Spleen (tissue), 11 donors: Measurements from ENCODE around the gene RYR3. TPM values are rescaled to one million over a fixed set of nuclear protein-coding genes. Genes with fewer than 3 reads are reported as not detected.

Source experiments
- DNase-seq: peaks from one replicate; pipeline ENCODE4 v3.0.0-alpha.2; 2020
- H3K27ac ChIP-seq, 8 donors: fragments of 200-600 bp; sonication (generic) in 7 of 8; 1 replicate in 4 of 8; 2 replicates in 4 of 8; pipeline versions ENCODE4 v1.5.0 to v1.8.0; 2016 to 2021; ENCODE audit warnings: inconsistent platforms in 4 of 8, mild to moderate bottlenecking in 4 of 8, moderate library complexity in 1 of 8
- H3K27me3 ChIP-seq, 7 donors: fragments of 200-600 bp; sonication (generic) in 6 of 7; replicated peaks in 1 of 7; 1 replicate in 4 of 7; 2 replicates in 3 of 7; pipeline versions ENCODE4 v1.5.0 to v1.8.0; 2016 to 2021; ENCODE audit warnings: inconsistent platforms in 3 of 7, mild to moderate bottlenecking in 1 of 7
- H3K36me3 ChIP-seq, 6 donors: fragments of 200-600 bp; sonication (generic) in 5 of 6; 1 replicate in 4 of 6; 2 replicates in 2 of 6; pipeline versions ENCODE4 v1.5.0 to v1.8.0; 2016 to 2021; ENCODE audit warnings: inconsistent platforms in 2 of 6
- H3K4me1 ChIP-seq, 6 donors: fragments of 200-600 bp; sonication (generic) in 5 of 6; 1 replicate in 3 of 6; 2 replicates in 3 of 6; pipeline versions ENCODE4 v1.5.0 to v1.8.0; 2016 to 2021; ENCODE audit warnings: inconsistent platforms in 3 of 6
- H3K4me3 ChIP-seq, 8 donors: fragments of 200-600 bp; sonication (generic) in 7 of 8; 1 replicate in 4 of 8; 2 replicates in 4 of 8; pipeline versions ENCODE4 v1.5.0 to v1.8.0; 2016 to 2021; ENCODE audit warnings: inconsistent platforms in 4 of 8, mild to moderate bottlenecking in 4 of 8, moderate library complexity in 2 of 8
- H3K9me3 ChIP-seq, 8 donors: fragments of 200-600 bp; sonication (generic) in 7 of 8; 1 replicate in 4 of 8; 2 replicates in 4 of 8; pipeline versions ENCODE4 v1.5.0 to v1.8.0; 2016 to 2021; ENCODE audit warnings: inconsistent platforms in 4 of 8
- CTCF ChIP-seq, 11 experiments: fragments of 200-600 bp in 7 of 11; fragments of 450-650 bp in 4 of 11; sonication (generic) in 4 of 11; IDR thresholded peaks in 8 of 11; conservative IDR thresholded peaks in 3 of 11; 1 replicate in 7 of 11; 2 replicates in 4 of 11; pipeline versions ENCODE4 v1.4.0 to v1.8.0; 2016 to 2021; ENCODE audit warnings: antibody characterized with exemption in 11 of 11, inconsistent platforms in 4 of 11, mild to moderate bottlenecking in 1 of 11
- POLR2A ChIP-seq, 3 donors: fragments of 450-650 bp; IDR thresholded peaks; one replicate each; pipeline ENCODE4 v1.5.1; 2017; ENCODE audit warnings: antibody characterized with exemption in 3 of 3, mild to moderate bottlenecking in 1 of 3
- POLR2AphosphoS5 ChIP-seq, 3 donors: sonication (generic); formaldehyde crosslinking; IDR thresholded peaks; one replicate each; pipeline ENCODE4 v1.5.1; 2017; ENCODE audit warnings: antibody characterized with exemption in 3 of 3
- WGBS, 5 donors: extraction: QIAGEN DNeasy Blood & Tissue Kit in 3 of 5; methylation state at CpG; one replicate each; pipeline versions ENCODE4 v1.1.5 to v1.1.7; 2013 to 2018; 5-methylcytosine and 5-hydroxymethylcytosine counted together
- intact Hi-C: fragments of 100-400 bp; cut with DNase I; formaldehyde crosslinking; loops from one replicate; pipeline ENCODE4 v1.15.0; 2023; ENCODE audit warnings: low total_unique reads
- polyA plus RNA-seq, 3 donors: library from polyadenylated mRNA; stranded (reverse); fragments of 200-250 nt; gene quantifications; one replicate each; pipeline ENCODE4 v1.2.1, GENCODE V29; 2013
- total RNA-seq, 7 donors: library from RNA; depleted of rRNA in 3 of 7; stranded (reverse); fragments of >200 nt in 3 of 7; fragmentation: NEBNext Ultra II Directional in 4 of 7; extraction: Animal tissue kit (Norgen Biotek cat#: 25700) in 4 of 7; gene quantifications; one replicate each; pipeline versions ENCODE4 v1.1.0 to v1.2.1, GENCODE V29; 2016 to 2021
- donor health status: healthy with polysubstance abuse.
- donor health status: DM: no; HTN: no; CAD: no; lungs with moderate emphysema.
- donor health status: DM: no; HTN: no; CAD: no.
- donor health status: Bipolar disorder and iron deficiency.
- donor health status: healthy.
- donor health status: DM: no; HTN: no; CAD: no.
- donor health status: DM: yes; HTN: yes; CAD: no.

Gene RYR3
- total and polyA plus RNA-seq, 10 donors: 0.11 to 5.9 (median 1.3) TPM

- WGBS, 5 donors: 66 to 84% (median 74%) methylated on average over 6 of the region's 6 CpGs
- Histone ChIP-seq H3K27me3 (no peaks in the 10 kb centered on the region), H3K9me3 (no peaks in the 10 kb centered on the region), H3K27ac (peak overlapping the region in 1 of 8 donors; percentile 33), H3K4me3 (peak overlapping the region in 1 of 8 donors; percentile 9), H3K4me1 (no peaks in the 10 kb centered on the region), H3K36me3 (no peaks in the 10 kb centered on the region)
- intact Hi-C loops: no loop called here
- no peak for DNase-seq
- no peak for TF ChIP-seq CTCF (IDR thresholded peaks at IDR 0.05 in 8 of 11, conservative IDR thresholded peaks at IDR 0.05 in 3 of 11)
Observed at GRCh38 chr15:33894193-33894592, 583.4 kb downstream of the RYR3 start.

DNA sequence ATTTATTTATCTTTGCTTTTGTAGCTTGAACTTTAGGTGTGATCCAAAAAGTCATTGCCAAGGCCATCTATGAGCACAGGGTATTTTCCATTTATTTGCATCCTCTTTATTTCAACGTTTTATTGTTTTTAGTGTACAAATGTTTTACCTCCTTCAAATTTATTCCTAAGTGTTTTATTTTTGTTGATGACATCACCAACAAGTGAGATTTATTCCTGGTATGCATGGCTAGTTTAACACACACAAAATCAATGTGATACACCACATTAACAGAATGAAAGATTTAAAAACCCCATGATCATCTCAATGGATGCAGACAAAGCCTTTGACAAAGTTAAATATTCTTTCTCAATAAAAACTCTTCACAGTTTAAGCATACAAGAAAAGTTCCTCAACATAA lies 591.3 kb downstream of the RYR3 start:
- Histone ChIP-seq H3K27ac (no peak overlapping the region), H3K36me3 (no peaks in the 10 kb centered on the region), H3K4me1 (peaks cover 0 to under 1% (median 0%) of the 10 kb centered on the region in 6 donors), H3K4me3 (no peak overlapping the region), H3K27me3 (no peaks in the 10 kb centered on the region), H3K9me3 (no peaks in the 10 kb centered on the region)
- WGBS, 5 donors: 0 to 2% (median 0%) methylated on average over 1 of the region's 1 CpG
- no peak for DNase-seq
- intact Hi-C loops: no loop called here
- TF ChIP-seq CTCF (IDR thresholded peaks at IDR 0.05 in 8 of 11, conservative IDR thresholded peaks at IDR 0.05 in 3 of 11) (no peak), POLR2A (IDR thresholded peaks at IDR 0.05) (no peak), POLR2AphosphoS5 (IDR thresholded peaks at IDR 0.05) (no peak)

- no peak overlapping the region for H3K27ac ChIP-seq
- no peak overlapping the region for H3K4me3 ChIP-seq
- H3K9me3 ChIP-seq: no peaks in the 10 kb centered on the region
- H3K27me3 ChIP-seq: no peaks in the 10 kb centered on the region
- intact Hi-C loops: no loop called here
- no peak for DNase-seq
- 82 to 95% (median 92%) methylated on average over 2 of the region's 2 CpGs for WGBS, 5 donors
- no peak for TF ChIP-seq CTCF (IDR thresholded peaks at IDR 0.05 in 8 of 11, conservative IDR thresholded peaks at IDR 0.05 in 3 of 11)
- no peak for TF ChIP-seq POLR2AphosphoS5 (IDR thresholded peaks at IDR 0.05)
- no peak for TF ChIP-seq POLR2A (IDR thresholded peaks at IDR 0.05)
- peaks cover 0 to 6% (median 0%) of the 10 kb centered on the region in 6 donors for H3K4me1 ChIP-seq
- H3K36me3 ChIP-seq: no peaks in the 10 kb centered on the region
Observed at GRCh38 chr15:33903661-33904060, 592.9 kb downstream of the RYR3 start.

DNA sequence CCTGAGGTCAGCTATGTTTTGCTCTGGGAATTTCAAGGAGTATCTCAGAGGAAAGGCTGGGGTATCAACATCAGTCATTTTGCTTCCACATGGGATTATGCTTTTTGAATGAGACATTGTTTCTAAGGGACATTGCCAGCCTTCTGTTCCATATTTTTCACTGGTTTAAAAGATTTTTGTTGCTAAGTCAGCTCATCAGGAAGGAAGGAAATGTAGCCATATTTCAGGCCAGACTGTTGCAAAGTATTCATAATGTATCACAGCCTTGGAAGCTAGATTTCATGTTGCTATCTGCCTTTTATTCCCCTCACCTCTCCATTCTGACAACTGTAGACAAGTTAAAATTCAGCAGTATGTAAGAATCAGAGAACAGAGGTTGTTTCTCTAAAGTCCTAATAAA lies 596.6 kb downstream of the RYR3 start:
- DNase-seq: no peak
- H3K4me1 ChIP-seq: peaks cover 0 to 6% (median 0%) of the 10 kb centered on the region in 6 donors
- H3K9me3 ChIP-seq: no peaks in the 10 kb centered on the region
- H3K27me3 ChIP-seq: no peaks in the 10 kb centered on the region
- TF ChIP-seq CTCF (IDR thresholded peaks at IDR 0.05 in 8 of 11, conservative IDR thresholded peaks at IDR 0.05 in 3 of 11): no peak
- TF ChIP-seq POLR2AphosphoS5 (IDR thresholded peaks at IDR 0.05): no peak
- no peak for TF ChIP-seq POLR2A (IDR thresholded peaks at IDR 0.05)
- no peaks in the 10 kb centered on the region for H3K36me3 ChIP-seq
- H3K4me3 ChIP-seq: no peak overlapping the region
- H3K27ac ChIP-seq: no peak overlapping the region
- intact Hi-C loops: no loop called here
